ENCODE measurements around the gene C2CD2. TPM values are rescaled to one million over a fixed set of nuclear protein-coding genes. Genes with fewer than 3 reads are reported as not detected.

Gene C2CD2
- total and polyA plus RNA-seq, 2 donors (not counting 3 experiments of a cell fraction or from before 2014, with no cell fraction given), result 32.6 to 41.2 TPM

GRCh38 chr21:41868062-41868710 is 85.6 kb downstream of the C2CD2 start:
- Histone ChIP-seq H3K27ac (ENCODE audit: insufficient read depth, low read depth, low read length) (no peak overlapping the region), H4K20me1 (replicated peaks; ENCODE audit: control insufficient read depth, extremely low read depth, insufficient read depth, low read length) (no peaks in the 10 kb centered on the region), H3K36me3 (ENCODE audit: control insufficient read depth in 2 of 2, extremely low read depth in 1 of 2, insufficient read depth in 2 of 2, low read length in 2 of 2) (no peaks in the 10 kb centered on the region), H3K4me2 (ENCODE audit: insufficient read depth, low read length) (no peak overlapping the region), H3K9ac (replicated peaks; ENCODE audit: extremely low read depth, insufficient read depth, low read length) (no peak overlapping the region), H3K27me3 (ENCODE audit: control insufficient read depth in 2 of 2, insufficient read depth in 2 of 2, low read length in 2 of 2) (no peaks in the 10 kb centered on the region), H3K9me1 (replicated peaks; ENCODE audit: control insufficient read depth, extremely low read depth, insufficient read depth, low read length) (no peaks in the 10 kb centered on the region), H2AFZ (ENCODE audit: low read depth, low read length) (no peak overlapping the region), H3K9me3 (replicated peaks; ENCODE audit: control insufficient read depth, insufficient read depth, low read length) (no peaks in the 10 kb centered on the region), H3K79me2 (ENCODE audit: control insufficient read depth, insufficient read depth, low read length) (peaks cover 3% of the 10 kb centered on the region), H3K4me1 (ENCODE audit: control insufficient read depth, extremely low read depth, insufficient read depth, low read length) (no peaks in the 10 kb centered on the region), H3K4me3 (replicated peaks in 1 of 3; ENCODE audit: insufficient read depth in 1 of 3, low read depth in 1 of 3, low read length in 3 of 3) (no peak overlapping the region)
- intact Hi-C loops (cut with micrococcal nuclease) (no loop called here), dilution Hi-C loops (cut with MboI; ENCODE audit: extremely low pct_ligation_motif_present, low sequenced_read_pairs) (no loop called here)
- TF ChIP-seq FOS (IDR thresholded peaks at IDR 0.05; ENCODE audit: borderline replicate concordance, insufficient read depth, low read length), result no peak
- TF ChIP-seq POLR2AphosphoS5 (IDR thresholded peaks at IDR 0.05; ENCODE audit: insufficient read depth, low read depth, low read length), result no peak
- TF ChIP-seq EZH2 (IDR thresholded peaks at IDR 0.05; ENCODE audit: borderline replicate concordance, low read depth, low read length, severe bottlenecking), result no peak
- no peak for FAIRE-seq
- no peak for DNase-seq (ENCODE audit: low read depth, low spot score)
- BruUV-seq (replicated peaks), result no TSS peak
- ChIA-PET CTCF (interaction anchor here (0.7 to 1.6 kb wide), 3 partner anchors 27 to 249 kb away, joined by 3 to 4 read pairs (median 4); no protein-coding TSS in a partner anchor), POLR2A (no interaction called here)

- ChIA-PET CTCF (interaction anchor here (1.6 kb wide), 1 partner anchor 250 kb away, joined by 4 read pairs; no protein-coding TSS in a partner anchor), POLR2A (no interaction called here)
- intact Hi-C loops (cut with micrococcal nuclease) (no loop called here), dilution Hi-C loops (cut with MboI; ENCODE audit: extremely low pct_ligation_motif_present, low sequenced_read_pairs) (no loop called here)
- no peak overlapping the region for H3K9ac ChIP-seq (replicated peaks; ENCODE audit: extremely low read depth, insufficient read depth, low read length)
- H3K27ac ChIP-seq (ENCODE audit: insufficient read depth, low read depth, low read length), result no peak overlapping the region
- no peaks in the 10 kb centered on the region for H3K36me3 ChIP-seq (ENCODE audit: control insufficient read depth in 2 of 2, extremely low read depth in 1 of 2, insufficient read depth in 2 of 2, low read length in 2 of 2)
- H3K27me3 ChIP-seq (ENCODE audit: control insufficient read depth in 2 of 2, insufficient read depth in 2 of 2, low read length in 2 of 2), result no peaks in the 10 kb centered on the region
- no peaks in the 10 kb centered on the region for H4K20me1 ChIP-seq (replicated peaks; ENCODE audit: control insufficient read depth, extremely low read depth, insufficient read depth, low read length)
- TF ChIP-seq POLR2AphosphoS5 (IDR thresholded peaks at IDR 0.05; ENCODE audit: insufficient read depth, low read depth, low read length) (no peak), MYC (IDR thresholded peaks at IDR 0.05; ENCODE audit: low read depth, low read length) (no peak), GATA2 (IDR thresholded peaks at IDR 0.05; ENCODE audit: insufficient read depth, insufficient read length, low read depth, low read length) (no peak), POLR2A (IDR thresholded peaks at IDR 0.05; ENCODE audit: low read depth, low read length) (no peak), MAX (IDR thresholded peaks at IDR 0.05; ENCODE audit: insufficient read depth, insufficient read length) (no peak), EZH2 (IDR thresholded peaks at IDR 0.05; ENCODE audit: borderline replicate concordance, low read depth, low read length, severe bottlenecking) (no peak), FOS (IDR thresholded peaks at IDR 0.05; ENCODE audit: borderline replicate concordance, insufficient read depth, low read length) (no peak), CTCF (IDR thresholded peaks at IDR 0.05; ENCODE audit: extremely low read depth in 1 of 2, insufficient read depth in 1 of 2, low read depth in 1 of 2, low read length in 2 of 2) (no peak), JUN (IDR thresholded peaks at IDR 0.05; ENCODE audit: borderline replicate concordance, insufficient read depth, insufficient read length, low read depth) (no peak)
- no peak overlapping the region for H3K4me2 ChIP-seq (ENCODE audit: insufficient read depth, low read length)
- BruUV-seq (replicated peaks), result no TSS peak
- peaks cover 5% of the 10 kb centered on the region for H3K79me2 ChIP-seq (ENCODE audit: control insufficient read depth, insufficient read depth, low read length)
- H3K9me1 ChIP-seq (replicated peaks; ENCODE audit: control insufficient read depth, extremely low read depth, insufficient read depth, low read length), result no peaks in the 10 kb centered on the region
- H3K4me3 ChIP-seq (replicated peaks in 1 of 3; ENCODE audit: insufficient read depth in 1 of 3, low read depth in 1 of 3, low read length in 3 of 3), result no peak overlapping the region
- FAIRE-seq (no peak), DNase-seq (ENCODE audit: low read depth, low spot score) (no peak)
- H2AFZ ChIP-seq (ENCODE audit: low read depth, low read length), result no peak overlapping the region
- H3K9me3 ChIP-seq (replicated peaks; ENCODE audit: control insufficient read depth, insufficient read depth, low read length), result no peaks in the 10 kb centered on the region
- no peaks in the 10 kb centered on the region for H3K4me1 ChIP-seq (ENCODE audit: control insufficient read depth, extremely low read depth, insufficient read depth, low read length)
Measured at GRCh38 chr21:41867313-41867712, 86.5 kb downstream of the C2CD2 start.

Data from endothelial cell of umbilical vein (primary cell).